HuH-7.5 (cell line): ENCODE results near the gene FCN3.
"Not testable (repeated sequence)": the region's sequence is repeated elsewhere in the genome, so short reads cannot be mapped to it uniquely, and the experiment has no call there.

ENCODE experiments used
- DNase-seq: peaks from one replicate; pipeline ENCODE4 v3.0.0; 2011; ENCODE audit warnings: low spot score

FCN3 gene

DNA sequence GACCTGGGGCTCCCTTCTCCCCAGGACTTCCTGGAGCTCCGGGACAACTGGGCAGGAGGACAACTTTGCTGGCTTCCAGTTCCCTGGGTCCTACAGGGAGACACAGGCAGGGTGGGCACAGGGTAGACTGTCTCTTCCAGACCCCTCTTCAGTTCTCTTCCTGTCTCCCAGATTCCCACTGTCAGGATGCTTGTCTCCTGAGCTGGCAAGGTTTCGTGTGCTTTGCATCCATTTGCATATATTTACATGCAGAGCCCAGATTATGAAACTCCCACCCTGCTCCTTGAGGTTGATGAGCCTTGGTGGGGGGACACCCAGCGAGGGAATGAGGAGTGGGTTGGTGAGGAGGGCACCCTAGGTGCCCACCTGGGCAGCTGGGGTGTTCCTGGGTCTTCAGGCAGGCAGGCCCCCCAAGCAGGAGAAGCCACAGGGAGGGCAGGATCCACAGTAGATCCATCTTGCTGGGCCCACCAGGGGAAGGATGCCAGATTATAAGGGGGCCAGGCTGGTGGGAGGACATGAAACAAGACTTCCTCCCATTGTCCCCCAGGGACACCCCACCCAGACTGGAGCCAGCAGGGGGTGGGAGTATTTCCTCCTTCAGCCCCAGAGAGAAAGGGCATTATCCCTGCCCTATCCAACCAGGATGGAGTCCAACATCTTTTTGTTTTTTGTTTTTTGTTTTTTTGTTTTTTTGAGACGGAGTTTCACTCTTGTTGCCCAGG, at the start of gene FCN3:
Gene FCN3 (minus strand): TSS at position 463 of the 725 bp plus-strand sequence. CDS start 6 bp downstream, at position 457.
- DNase-seq = no peak

DNA sequence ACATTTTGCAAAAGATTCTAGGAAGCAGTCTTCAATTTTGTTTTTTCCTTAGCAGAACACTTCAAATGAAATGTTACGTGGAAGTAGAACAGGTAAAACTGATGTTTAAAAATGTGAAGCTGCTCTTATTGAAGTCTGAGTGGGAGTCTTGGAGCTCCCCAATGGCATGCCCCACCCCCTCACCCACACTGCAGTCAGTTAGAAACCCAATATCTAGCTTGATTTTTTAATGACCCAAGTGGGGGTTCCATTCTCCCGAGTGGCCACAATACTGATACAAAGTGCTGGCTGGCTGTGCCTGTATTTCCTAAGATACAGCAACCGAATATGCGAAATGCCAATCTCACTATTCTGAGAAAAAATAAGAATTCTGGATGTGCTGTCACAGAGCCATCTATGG, 49.1 kb upstream of the FCN3 start:
- DNase-seq = no peak

DNA sequence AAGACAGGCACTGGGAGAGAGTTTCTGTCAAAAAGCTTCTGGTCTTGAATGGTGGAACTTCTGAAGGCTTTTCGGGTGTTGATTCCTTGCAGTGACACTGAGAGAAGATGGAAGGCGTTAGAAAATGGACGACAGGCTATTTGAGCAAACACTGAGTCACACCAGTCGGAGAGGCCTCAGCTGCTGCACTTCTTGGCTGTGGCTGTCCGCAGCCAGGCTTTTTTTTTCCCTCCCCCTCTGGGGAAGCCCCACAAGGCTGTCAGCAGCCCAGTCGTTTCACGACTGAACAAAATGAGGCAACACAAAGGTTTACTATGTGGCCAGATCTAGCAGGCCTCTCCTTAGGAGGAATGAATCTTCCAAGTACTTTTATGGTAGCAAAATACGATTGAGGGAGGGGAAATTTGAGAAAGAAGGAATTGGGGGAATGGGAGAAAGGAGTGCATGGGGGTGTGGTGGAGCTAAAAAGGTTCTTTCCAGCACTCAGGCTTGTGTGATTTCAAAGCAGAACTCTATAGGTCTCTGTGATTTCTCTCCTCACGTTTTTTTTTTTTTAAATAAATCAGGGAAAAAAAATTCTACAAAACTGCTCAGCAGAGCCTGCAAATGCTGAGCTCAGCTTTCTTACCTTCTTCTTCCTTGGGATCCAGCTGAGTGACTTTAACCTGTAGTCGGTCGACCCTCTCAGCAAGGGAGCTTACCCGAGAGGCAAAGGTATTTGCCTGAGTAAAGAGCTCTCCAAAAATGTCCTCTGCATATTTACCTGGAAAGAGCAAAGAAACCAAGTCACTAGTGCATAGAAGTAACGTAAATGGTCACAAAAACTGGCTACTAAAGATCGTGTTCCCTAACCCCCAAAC, 43.9 kb upstream of the FCN3 start:
- no peak for DNase-seq

DNA sequence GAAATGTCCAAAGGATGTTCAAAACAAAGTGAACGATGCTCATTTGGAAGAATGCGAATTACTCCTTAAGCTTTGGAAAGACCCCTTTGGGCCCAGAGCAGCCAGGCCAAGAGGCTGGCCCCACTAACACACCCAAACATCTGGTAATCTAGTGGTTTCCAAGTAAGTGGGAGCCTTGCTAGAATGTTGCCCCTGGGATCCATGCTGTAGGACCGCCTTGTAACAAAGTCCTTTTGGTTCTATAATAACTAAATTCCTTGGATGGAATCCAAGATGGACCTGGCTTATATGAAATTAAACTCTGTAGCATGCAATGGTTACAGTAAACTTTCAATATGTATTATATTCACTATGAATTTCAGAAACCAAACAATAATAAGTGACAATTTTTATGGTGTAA, 43.1 kb upstream of the FCN3 start:
- DNase-seq = no peak

DNA sequence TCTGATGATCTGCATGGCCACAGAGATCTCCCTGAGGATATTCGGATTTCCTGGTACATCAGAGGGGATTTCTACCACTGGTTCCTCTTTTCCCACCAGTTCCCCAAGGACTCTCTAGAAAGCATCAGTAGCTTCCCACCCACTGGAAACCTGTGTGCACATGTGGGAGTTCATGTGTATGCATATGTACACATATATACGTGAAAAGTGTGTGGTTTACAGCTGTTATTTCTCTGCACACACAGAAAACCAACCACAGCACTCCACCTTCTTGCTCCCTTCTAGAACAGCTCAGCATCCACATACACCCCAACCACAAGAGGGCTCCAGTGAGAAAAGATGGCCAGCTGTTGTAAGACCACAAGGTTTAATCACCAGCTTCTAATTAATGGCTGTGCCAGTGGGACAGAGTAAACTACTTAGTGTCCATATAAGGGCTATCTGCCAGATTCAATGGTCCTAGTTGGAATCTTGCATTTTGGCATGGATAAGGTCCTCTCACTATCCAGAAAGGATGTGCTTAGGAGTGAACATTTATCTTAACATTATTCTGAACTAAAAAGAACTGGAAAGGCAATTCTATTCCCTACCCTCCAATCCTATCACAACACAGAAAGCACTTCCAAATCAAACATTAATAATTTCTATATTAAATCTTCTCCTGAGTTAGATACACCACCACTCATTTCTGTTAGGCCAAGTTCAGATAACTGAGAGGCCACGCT, 41.9 kb upstream of the FCN3 start:
- no peak for DNase-seq

DNA sequence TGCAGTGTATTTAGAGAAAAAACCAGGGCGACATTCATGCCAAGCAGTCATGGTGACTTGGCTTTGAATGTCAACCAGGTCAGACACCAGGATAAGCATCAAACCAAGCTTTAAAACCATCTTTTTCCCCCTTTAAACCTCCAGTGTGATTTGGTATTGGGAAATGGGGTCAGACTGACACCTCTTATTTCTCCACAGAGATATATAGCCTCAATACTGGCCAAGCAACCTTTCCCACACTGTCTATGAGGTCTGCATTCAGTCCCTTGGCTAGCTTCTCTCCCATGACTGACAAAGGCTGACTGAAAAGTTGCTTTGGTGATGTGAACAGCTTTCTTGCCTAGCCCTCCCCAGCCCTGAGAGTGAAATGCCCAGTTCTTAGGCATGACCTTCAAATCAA, 39.5 kb upstream of the FCN3 start:
- no peak for DNase-seq

DNA sequence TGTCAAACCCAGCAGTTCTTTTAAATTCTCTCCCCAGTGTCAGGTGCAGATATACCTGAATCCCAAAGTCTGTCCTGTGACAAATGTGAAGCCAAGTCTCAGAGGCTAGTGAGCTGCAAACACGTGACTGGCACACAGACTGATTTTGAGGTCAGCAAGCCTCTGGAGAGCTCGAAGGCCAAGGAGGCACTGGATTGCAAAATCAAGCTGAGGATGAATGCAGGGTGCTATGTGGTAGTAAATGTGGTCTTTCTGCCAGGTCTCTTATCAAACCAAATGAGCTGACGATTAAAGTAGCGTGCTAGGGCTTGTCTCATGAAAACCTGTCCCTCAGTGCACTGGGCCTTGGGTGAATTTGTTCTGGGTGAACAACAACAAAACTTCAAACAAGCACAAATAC, 38.4 kb upstream of the FCN3 start:
- DNase-seq = no peak

DNA sequence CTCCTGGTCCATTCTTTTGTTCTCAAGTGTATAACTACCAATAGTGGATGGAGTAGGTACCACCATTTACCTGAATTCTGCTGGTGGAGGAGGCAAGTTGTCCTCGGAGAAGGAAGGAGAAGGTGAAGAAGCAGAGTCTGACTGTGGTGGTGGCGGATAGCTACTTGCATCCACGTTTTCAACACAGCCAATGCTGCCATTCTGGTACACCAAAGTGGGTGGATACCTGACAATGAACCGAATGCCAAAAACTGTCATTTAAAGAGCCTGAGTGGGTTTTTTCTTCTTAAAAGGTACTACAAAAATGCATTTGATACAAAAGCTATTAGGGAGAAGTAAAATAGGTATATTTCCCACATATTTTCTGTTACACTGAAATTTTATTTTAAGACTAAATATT, 37.9 kb upstream of the FCN3 start:
- no peak for DNase-seq

DNA sequence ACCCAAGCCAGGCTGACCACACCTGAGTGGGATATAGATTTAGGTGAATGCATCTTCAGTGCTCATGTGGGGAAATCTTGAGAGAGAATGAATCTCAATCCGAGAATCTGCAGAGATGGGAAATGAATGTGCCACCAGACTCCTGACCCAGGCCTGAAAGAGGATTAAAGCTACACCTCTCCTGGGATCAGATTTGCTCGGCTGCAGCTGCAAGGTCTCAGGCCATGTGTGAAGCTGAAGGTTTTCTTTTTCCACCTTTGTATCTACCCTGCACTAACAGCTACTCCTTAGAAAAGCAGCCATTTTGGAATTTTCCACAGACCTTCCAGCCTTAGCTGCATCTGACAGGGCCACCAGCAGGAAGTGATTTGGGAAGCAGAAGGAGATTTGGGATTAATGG, 36.1 kb upstream of the FCN3 start:
- DNase-seq = no peak

DNA sequence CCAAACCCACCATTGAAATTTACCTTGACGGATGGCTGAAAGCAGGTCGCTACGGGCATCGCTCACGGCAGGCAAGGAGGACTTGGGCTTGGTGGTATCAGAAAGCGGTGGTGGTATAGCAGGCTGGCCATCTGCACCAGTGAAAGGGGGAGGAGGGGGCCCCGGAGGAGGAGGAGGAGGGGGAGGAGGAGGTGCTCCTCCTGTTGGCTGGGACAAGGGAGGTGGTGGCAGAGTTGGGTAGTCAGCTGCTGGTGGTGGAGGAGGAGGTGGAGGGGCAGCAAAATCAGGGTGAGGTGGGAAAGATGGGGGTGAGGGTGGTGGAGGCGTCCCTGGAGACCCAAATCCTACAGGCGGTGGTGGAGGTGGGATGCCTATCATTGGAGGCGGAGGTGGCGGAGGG, 35.0 kb upstream of the FCN3 start:
- no peak for DNase-seq

DNA sequence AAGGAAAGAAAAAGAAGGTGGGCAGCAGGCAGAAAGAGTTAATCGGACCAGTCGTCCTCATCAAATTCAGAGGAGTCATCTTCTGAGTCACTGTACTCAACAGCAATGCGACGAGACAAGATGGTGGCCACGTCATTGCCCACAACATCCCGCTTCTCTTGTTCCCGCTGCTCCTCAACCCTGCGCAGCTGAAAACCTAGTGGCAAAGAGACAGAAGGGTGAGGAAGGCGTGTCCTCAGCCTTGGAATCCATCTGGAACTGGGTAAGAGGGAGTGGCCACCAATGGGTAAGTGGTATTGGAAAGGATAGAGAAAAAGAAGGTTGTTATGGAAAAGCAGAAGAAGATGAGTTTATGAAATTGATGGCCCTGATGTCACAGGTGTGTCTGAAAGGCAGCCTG, 33.5 kb upstream of the FCN3 start:
- no peak for DNase-seq

DNA sequence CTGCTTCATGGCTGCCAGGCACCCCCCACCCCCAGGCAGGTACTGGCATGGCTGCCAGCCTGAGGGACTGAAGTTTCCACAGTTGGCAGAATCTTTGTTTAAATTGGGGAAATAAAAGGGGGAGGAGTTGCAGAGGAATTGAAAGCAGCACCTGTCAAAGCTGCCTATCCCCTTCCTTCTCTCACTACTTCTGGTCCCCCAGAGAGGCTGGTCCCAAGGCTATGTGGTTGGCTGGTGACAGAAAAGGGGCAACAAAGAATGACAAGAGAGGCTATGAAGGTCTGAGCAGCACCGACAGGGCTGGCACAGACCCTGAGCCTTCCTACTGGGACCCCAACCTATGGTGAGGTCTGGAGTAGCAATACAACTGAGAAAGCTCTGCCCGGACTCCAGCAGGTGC, 32.2 kb upstream of the FCN3 start:
- not testable (repeated sequence) for DNase-seq

DNA sequence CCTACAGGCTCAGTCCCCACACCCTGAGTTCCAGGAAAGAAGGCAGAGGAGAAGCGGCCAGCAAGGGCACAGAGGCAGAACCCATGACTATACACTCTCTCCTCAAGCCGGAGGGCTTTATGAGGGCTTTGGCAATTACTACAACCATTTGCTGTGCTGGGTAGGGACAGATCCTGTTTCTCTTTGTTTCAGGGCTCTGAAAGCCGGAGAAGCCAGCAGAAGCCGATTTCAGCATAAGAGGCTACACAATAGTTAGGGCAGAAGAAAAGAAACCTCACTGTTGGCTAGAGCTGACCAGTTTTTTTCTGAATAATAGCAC, 31.7 kb upstream of the FCN3 start:
- no peak for DNase-seq

DNA sequence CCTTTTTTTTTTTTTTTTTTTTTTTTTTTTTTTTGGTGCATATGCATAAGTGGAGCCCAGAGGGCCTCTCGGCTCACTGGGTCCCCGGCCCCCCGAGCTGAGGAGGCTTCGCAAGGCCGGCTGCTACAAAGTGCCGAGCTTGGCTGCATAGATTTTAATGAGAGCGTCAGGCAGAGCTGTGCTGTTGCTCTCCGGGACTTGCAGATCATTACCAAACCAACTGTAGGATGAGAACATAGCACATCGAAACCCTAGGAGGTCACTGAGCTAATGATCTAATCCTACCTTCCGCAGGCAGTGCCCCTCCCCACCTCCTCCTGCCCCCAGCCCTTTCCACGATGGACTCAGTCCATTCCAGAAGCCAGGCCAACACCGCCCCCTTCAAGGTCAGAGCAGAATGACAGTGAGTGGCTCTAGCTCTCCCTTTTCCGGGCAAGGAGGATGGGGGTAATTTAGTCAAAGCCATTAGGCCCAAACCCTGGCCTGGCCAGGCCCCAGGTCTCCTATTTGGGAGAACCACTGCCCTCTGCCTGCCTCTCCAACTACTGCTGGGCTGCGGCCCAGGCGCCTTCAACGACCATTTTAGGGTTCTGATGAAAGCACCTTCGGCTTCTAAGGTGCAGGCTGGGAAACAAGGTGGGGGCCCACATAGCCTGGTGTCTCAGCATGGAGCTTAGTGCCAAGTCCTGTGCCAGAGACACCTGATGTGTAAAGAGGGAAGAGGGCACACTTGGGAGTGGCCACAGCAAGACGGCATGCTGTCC, 31.2 kb upstream of the FCN3 start:
- DNase-seq = not testable (repeated sequence)

DNA sequence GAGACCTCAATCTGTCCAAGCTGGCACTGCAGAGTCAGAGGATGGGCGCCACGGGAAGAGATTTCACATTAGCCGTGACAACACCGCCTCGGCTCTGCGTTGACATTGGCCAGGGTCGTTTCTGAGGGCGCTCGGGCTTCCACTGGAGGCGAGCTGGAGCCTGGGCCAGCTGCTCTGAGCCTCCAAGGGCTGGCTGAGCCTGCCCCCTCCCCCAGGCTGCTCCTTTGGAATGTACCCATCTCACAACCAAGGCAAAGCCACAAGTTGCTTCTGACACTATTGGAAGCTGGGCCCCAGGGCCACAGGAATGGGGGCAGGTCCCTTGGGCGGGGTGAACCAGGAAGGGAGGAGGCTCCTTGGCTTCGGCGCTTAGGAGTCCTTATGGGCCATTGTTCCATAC, 30.4 kb upstream of the FCN3 start:
- DNase-seq = no peak

DNA sequence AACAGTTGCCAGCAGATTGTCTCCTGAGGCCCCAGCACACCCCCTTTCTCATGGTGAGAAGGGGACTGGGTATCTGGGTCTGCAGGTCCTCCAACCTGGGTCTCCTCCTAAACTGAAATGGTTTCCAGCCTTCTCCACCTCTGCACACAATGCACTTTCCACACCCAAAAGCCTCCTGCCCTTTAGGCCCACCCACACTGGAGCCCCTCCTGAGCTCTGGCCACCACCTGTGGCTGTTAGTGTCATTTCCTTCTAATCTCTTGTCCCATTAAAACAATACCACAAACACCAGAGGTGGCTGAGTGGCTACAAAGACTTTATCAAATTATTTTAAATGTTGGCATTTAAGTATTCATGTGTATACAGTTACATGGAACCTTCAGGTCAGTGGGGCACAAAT, 29.3 kb upstream of the FCN3 start:
- no peak for DNase-seq

DNA sequence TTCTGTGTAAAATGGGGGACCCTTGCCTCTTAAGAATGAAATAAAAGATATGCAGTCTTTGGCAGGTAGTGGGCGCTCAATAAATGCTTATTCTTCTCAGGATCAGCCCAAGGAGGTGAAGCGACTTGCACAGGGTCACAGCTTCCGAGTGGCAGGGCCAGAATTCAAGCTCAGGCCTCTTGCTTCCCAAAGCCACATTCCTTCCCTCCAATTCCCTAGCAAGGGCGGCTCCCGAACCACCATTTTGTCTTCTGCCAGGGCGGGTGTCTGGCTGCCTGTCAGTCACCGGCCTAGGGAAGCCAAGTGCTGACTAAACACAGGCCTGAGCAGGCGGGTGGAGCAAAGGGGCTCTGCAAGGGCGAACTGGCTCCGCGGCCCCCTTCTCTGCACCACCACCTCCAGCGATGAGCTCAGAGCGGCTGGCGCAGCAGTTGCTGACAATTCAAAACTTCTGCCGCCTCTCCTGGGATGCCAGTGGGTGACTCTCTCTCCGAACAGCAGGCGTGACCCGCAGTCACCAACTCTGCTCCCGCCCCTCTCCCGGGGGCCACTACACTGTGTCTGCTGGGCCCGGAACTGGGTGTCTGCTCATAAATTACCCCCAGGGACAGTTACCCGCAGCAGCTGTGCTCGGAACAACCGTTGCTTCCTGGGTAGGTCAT, 28.6 kb upstream of the FCN3 start:
- no peak for DNase-seq

DNA sequence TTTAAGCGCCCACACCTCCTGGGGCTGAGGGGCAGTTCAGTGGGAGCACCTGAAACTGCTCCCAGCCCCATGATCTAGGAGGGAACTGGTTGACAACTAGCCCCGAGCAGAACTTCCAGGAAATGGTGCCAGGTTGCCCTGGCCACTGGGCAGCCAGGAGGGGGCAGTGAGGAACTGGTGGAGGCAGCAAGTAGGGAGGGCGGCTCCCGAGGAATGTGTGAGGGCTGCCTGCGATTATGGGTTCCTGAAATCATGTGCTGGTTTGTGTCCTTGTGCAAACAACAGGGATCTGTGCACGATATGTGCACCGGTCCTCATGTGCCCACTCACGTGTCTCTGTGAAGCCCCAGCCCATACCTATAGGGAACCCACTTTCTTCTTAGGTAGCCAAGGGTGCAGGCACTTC, 27.7 kb upstream of the FCN3 start:
- DNase-seq = no peak

DNA sequence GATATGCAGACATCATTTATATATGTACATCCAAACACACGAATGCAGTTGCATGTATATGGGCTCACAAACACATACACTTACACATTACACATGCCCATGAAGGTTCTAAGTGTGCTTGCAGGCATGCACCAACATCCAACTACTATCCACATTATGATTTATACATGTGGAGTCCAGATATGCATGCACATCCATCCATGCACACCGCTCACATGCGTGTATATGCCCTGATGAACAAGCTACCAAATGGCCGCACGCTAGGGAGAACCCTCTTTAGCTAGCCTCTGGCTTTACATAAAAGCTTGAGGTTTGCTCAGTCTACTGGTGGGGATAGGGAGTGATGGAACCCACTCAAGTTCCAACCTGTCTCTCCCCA, 26.3 kb upstream of the FCN3 start:
- DNase-seq = no peak

DNA sequence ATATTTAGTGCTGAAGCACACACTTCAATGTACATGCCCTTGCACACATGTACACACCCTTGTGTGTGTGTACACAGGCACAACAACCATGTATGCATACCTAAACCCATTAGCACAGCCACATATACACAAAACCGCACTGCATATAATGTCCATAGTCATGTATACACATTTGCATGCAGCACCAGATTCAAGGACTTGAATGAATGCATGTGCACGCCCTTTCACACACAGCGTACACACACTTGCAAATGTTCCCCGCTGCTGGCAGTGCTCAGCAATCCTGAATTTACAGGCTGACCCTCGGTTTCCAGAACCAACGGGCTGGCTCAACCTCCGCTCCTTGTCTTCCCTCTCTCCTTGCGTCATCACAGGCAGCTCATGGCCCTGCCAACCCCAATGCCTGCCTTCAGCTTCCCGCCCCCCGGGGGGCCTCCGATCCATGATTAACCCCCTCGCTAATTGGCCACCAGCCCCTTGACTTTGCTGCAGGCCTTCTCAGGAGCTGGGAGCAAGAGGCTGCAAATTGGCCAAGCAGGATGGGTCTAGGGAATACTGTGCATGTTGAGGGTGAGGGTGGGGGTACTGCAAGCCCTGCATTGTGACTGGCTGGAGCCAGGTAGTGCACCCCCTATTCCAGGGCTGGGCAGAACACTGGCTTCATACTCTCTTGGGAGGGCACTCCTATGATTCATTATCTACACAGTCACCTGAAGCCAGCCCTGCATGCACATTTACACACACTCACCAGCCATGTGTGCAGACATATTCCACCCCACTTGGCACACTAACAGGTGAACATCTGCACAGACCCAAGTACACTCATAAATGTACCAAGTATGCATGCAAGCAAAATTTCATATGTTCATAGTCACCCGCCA, 25.7 kb upstream of the FCN3 start:
- no peak for DNase-seq
